Neural cell (in vitro differentiated cells): ENCODE measurements around the gene SLC25A19.

Experiments
- EZH2 ChIP-seq: fragments of 200-600, 300-800 bp; shearing (Covaris generic), sonication (generic); IDR thresholded peaks from 2 replicates; pipeline ENCODE4 v1.6.1; 2014; ENCODE audit warnings: antibody characterized with exemption, low read length, borderline replicate concordance, mild to moderate bottlenecking; ENCODE audit not compliant: insufficient read depth, poor library complexity, severe bottlenecking
- MXI1 ChIP-seq: fragments of 450-650 bp; conservative IDR thresholded peaks from 2 replicates; pipeline ENCODE4 v1.6.1; 2014; ENCODE audit warnings: antibody characterized with exemption, mild to moderate bottlenecking; ENCODE audit not compliant: poor library complexity, severe bottlenecking
- POLR2AphosphoS5 ChIP-seq: IDR thresholded peaks from 2 replicates; pipeline ENCODE4 v1.6.1; 2012
- RAD21 ChIP-seq: fragments of 450-650 bp; conservative IDR thresholded peaks from 2 replicates; pipeline ENCODE4 v1.6.1; 2014; ENCODE audit warnings: antibody characterized with exemption, mild to moderate bottlenecking, moderate library complexity
- TAF1 ChIP-seq: IDR thresholded peaks from 2 replicates; pipeline ENCODE4 v1.6.1; 2012; ENCODE audit warnings: low read depth
- TF ChIP-seq, protein P1 (sequence below): fragments of 450-650 bp; IDR thresholded peaks from 2 replicates; pipeline ENCODE4 v1.5.1; 2014; ENCODE audit warnings: antibody characterized with exemption, mild to moderate bottlenecking, moderate library complexity; ENCODE audit not compliant: poor library complexity, severe bottlenecking
- TF ChIP-seq, protein P2 (sequence below): IDR thresholded peaks from 2 replicates; pipeline ENCODE4 v1.6.1; 2012; ENCODE audit warnings: borderline replicate concordance

DNA sequence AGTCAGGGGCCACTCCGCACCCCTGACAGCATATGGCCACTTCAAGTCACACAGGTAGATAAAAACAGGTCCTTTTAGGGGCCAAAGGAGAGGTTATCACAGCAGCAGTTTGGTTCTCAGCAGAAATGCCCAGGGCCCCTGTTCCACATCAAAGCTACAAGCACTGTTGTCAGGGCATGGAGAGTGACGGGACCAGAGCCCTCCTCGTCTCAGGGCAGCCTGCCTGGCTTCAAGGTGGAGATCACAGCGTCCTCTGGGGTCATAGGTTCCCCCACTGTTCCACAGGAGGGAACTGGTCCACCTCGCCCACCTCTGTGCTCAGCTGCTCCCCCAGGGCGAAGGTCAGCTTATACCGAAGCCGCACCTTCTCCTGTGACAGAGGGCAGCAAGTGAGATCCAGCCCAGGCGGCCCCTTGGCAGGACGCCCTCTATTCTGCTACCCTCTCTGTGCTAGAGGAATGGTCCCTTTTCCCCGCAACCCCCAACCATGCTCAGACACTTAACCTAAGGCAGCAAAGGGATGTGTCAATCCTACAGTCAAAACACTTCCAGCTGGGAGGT lies 51.1 kb downstream of the SLC25A19 start:
- TF ChIP-seq POLR2AphosphoS5, result no peak
- TF ChIP-seq, protein P1, sequence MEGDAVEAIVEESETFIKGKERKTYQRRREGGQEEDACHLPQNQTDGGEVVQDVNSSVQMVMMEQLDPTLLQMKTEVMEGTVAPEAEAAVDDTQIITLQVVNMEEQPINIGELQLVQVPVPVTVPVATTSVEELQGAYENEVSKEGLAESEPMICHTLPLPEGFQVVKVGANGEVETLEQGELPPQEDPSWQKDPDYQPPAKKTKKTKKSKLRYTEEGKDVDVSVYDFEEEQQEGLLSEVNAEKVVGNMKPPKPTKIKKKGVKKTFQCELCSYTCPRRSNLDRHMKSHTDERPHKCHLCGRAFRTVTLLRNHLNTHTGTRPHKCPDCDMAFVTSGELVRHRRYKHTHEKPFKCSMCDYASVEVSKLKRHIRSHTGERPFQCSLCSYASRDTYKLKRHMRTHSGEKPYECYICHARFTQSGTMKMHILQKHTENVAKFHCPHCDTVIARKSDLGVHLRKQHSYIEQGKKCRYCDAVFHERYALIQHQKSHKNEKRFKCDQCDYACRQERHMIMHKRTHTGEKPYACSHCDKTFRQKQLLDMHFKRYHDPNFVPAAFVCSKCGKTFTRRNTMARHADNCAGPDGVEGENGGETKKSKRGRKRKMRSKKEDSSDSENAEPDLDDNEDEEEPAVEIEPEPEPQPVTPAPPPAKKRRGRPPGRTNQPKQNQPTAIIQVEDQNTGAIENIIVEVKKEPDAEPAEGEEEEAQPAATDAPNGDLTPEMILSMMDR, result no peak
- TF ChIP-seq RAD21, result no peak
- no peak for TF ChIP-seq MXI1
- TF ChIP-seq, protein P2, sequence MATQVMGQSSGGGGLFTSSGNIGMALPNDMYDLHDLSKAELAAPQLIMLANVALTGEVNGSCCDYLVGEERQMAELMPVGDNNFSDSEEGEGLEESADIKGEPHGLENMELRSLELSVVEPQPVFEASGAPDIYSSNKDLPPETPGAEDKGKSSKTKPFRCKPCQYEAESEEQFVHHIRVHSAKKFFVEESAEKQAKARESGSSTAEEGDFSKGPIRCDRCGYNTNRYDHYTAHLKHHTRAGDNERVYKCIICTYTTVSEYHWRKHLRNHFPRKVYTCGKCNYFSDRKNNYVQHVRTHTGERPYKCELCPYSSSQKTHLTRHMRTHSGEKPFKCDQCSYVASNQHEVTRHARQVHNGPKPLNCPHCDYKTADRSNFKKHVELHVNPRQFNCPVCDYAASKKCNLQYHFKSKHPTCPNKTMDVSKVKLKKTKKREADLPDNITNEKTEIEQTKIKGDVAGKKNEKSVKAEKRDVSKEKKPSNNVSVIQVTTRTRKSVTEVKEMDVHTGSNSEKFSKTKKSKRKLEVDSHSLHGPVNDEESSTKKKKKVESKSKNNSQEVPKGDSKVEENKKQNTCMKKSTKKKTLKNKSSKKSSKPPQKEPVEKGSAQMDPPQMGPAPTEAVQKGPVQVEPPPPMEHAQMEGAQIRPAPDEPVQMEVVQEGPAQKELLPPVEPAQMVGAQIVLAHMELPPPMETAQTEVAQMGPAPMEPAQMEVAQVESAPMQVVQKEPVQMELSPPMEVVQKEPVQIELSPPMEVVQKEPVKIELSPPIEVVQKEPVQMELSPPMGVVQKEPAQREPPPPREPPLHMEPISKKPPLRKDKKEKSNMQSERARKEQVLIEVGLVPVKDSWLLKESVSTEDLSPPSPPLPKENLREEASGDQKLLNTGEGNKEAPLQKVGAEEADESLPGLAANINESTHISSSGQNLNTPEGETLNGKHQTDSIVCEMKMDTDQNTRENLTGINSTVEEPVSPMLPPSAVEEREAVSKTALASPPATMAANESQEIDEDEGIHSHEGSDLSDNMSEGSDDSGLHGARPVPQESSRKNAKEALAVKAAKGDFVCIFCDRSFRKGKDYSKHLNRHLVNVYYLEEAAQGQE, result no peak
- no peak for TF ChIP-seq TAF1
- TF ChIP-seq EZH2, result no peak
